Measurements from ENCODE around the gene L3MBTL4. TPM values are rescaled to one million over a fixed set of nuclear protein-coding genes. Genes with fewer than 3 reads are reported as not detected.

The L3MBTL4 gene
- total and polyA plus RNA-seq, 9 of the 15 experiments (the other 6 are each of a cell fraction or from before 2014, with no cell fraction given), result not detected

DNA sequence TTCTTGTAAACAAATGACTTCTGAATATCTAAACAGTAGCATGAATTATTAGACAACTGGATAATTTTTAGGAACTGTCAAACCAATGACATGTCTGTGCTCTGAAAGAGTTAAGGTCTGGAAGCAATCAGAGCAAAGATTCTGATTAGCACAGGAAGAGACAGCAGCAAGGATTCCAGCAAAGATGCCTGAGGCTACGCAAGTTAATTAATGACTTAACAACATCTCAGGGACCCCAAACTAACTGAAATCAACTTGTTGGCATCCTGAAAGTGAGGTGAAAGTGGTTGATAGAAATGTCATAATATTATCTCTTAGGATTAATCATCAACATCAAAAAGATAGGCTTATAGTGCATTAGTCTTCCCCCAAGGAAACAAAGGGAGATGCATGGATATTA lies 396.0 kb downstream of the L3MBTL4 start:
- no peaks in the 10 kb centered on the region for H3K4me1 ChIP-seq (replicated peaks in 1 of 2; ENCODE audit: control insufficient read depth in 2 of 2, insufficient read depth in 2 of 2, low read length in 2 of 2)
- no peaks in the 10 kb centered on the region for H3K9me3 ChIP-seq (replicated peaks; ENCODE audit: control insufficient read depth, insufficient read depth, low read depth, low read length)
- intact Hi-C loops (cut with micrococcal nuclease), result no loop called here
- no peaks in the 10 kb centered on the region for H3K36me3 ChIP-seq (ENCODE audit: control insufficient read depth, insufficient read depth, low read length)
- in situ Hi-C loops (cut with MboI), result no loop called here
- H3K79me2 ChIP-seq (ENCODE audit: control insufficient read depth, insufficient read depth, low read length), result no peaks in the 10 kb centered on the region
- CTCF ChIA-PET (ENCODE audit: low intra/inter-chr PET ratio), result no interaction called here
- ATAC-seq, result no peak
- H3K9ac ChIP-seq (ENCODE audit: insufficient read depth in 1 of 2, low read depth in 2 of 2, low read length in 2 of 2), result no peak overlapping the region
- no peak for FAIRE-seq
- no peak overlapping the region for H3K4me2 ChIP-seq (ENCODE audit: insufficient read depth, low read length)
- H3K4me3 ChIP-seq, result no peak overlapping the region
- no peaks in the 10 kb centered on the region for H3K27me3 ChIP-seq (ENCODE audit: control insufficient read depth in 2 of 2, insufficient read depth in 2 of 2, low read length in 2 of 2)
- H3K27ac ChIP-seq (ENCODE audit: extremely low read depth, low read depth, low read length), result no peak overlapping the region
- no peaks in the 10 kb centered on the region for H3K9me1 ChIP-seq (ENCODE audit: control insufficient read depth, insufficient read depth, low read length)
- no peak for DNase-seq (ENCODE audit: extremely low read depth in 1 of 4, low spot score in 3 of 4)
- BruUV-seq (replicated peaks), result no TSS peak
- H2AFZ ChIP-seq (ENCODE audit: low read depth, low read length), result no peak overlapping the region
- no peaks in the 10 kb centered on the region for H4K20me1 ChIP-seq (replicated peaks; ENCODE audit: control insufficient read depth, insufficient read depth, low read length)
- POLR2A ChIA-PET, result no interaction called here
- 0% methylated on average over 1 of the region's 1 CpG for WGBS (ENCODE audit: insufficient coverage, low coverage, missing lambda C conversion rate)
- TF ChIP-seq CBX2 (IDR thresholded peaks at IDR 0.05; ENCODE audit: insufficient read depth, low read length, poor library complexity, severe bottlenecking) (no peak), DNMT1 (IDR thresholded peaks at IDR 0.05) (no peak), POLR2AphosphoS5 (IDR thresholded peaks at IDR 0.05; ENCODE audit: control insufficient read depth, insufficient read depth, low read depth, low read length) (no peak), RBFOX2 (IDR thresholded peaks at IDR 0.05; ENCODE audit: low read depth, low read length) (no peak), SETDB1 (IDR thresholded peaks at IDR 0.05; ENCODE audit: low read length) (no peak), SMAD2 (IDR thresholded peaks at IDR 0.05; ENCODE audit: low read depth, low read length) (no peak), PML (IDR thresholded peaks at IDR 0.05; ENCODE audit: low read length) (no peak), TCF3 (CRISPR knock-in tag; IDR thresholded peaks at IDR 0.05) (no peak), AFF4 (CRISPR knock-in tag; IDR thresholded peaks at IDR 0.05) (no peak), ZNF699 (CRISPR knock-in tag; IDR thresholded peaks at IDR 0.05; ENCODE audit: insufficient replicate concordance) (no peak), THRA (IDR thresholded peaks at IDR 0.05) (no peak)
- TF ChIP-seq, protein P1, sequence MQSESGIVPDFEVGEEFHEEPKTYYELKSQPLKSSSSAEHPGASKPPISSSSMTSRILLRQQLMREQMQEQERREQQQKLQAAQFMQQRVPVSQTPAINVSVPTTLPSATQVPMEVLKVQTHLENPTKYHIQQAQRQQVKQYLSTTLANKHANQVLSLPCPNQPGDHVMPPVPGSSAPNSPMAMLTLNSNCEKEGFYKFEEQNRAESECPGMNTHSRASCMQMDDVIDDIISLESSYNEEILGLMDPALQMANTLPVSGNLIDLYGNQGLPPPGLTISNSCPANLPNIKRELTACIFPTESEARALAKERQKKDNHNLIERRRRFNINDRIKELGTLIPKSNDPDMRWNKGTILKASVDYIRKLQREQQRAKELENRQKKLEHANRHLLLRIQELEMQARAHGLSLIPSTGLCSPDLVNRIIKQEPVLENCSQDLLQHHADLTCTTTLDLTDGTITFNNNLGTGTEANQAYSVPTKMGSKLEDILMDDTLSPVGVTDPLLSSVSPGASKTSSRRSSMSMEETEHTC (IDR thresholded peaks at IDR 0.05), result no peak
- TF ChIP-seq, protein P2, sequence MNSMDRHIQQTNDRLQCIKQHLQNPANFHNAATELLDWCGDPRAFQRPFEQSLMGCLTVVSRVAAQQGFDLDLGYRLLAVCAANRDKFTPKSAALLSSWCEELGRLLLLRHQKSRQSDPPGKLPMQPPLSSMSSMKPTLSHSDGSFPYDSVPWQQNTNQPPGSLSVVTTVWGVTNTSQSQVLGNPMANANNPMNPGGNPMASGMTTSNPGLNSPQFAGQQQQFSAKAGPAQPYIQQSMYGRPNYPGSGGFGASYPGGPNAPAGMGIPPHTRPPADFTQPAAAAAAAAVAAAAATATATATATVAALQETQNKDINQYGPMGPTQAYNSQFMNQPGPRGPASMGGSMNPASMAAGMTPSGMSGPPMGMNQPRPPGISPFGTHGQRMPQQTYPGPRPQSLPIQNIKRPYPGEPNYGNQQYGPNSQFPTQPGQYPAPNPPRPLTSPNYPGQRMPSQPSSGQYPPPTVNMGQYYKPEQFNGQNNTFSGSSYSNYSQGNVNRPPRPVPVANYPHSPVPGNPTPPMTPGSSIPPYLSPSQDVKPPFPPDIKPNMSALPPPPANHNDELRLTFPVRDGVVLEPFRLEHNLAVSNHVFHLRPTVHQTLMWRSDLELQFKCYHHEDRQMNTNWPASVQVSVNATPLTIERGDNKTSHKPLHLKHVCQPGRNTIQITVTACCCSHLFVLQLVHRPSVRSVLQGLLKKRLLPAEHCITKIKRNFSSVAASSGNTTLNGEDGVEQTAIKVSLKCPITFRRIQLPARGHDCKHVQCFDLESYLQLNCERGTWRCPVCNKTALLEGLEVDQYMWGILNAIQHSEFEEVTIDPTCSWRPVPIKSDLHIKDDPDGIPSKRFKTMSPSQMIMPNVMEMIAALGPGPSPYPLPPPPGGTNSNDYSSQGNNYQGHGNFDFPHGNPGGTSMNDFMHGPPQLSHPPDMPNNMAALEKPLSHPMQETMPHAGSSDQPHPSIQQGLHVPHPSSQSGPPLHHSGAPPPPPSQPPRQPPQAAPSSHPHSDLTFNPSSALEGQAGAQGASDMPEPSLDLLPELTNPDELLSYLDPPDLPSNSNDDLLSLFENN (IDR thresholded peaks at IDR 0.05; ENCODE audit: low read depth in 2 of 2, low read length in 2 of 2), result no peak

Measured in K562 (cell line).